HAP-1 (cell line): ENCODE results near the gene CDH8.
"Not testable (repeated sequence)": the region's sequence is repeated elsewhere in the genome, so short reads cannot be mapped to it uniquely, and the experiment has no call there.

ENCODE experiments used
- DNase-seq, 2 experiments: peaks; one replicate each; pipeline ENCODE4 v3.0.0-alpha.2; 2016 to 2020; ENCODE audit warnings: low spot score in 2 of 2
- H3K27me3 ChIP-seq: fragments of 250-450 bp; sonication (Bioruptor Pico); 2 replicates; pipeline ENCODE4 v1.5.1; 2020; ENCODE audit warnings: low read depth, mild to moderate bottlenecking, moderate library complexity
- H3K36me3 ChIP-seq: fragments of 250-450 bp; sonication (Bioruptor Pico); replicated peaks from 2 replicates; pipeline ENCODE4 v1.5.1; 2020; ENCODE audit warnings: mild to moderate bottlenecking
- H3K4me1 ChIP-seq: fragments of 250-450 bp; sonication (Bioruptor Pico); 2 replicates; pipeline ENCODE4 v1.5.1; 2020; ENCODE audit warnings: mild to moderate bottlenecking
- H3K4me3 ChIP-seq: fragments of 250-450 bp; sonication (Bioruptor Pico); 2 replicates; pipeline ENCODE4 v1.5.1; 2020; ENCODE audit warnings: mild to moderate bottlenecking, moderate library complexity
- H3K9me3 ChIP-seq: fragments of 250-450 bp; sonication (Bioruptor Pico); 2 replicates; pipeline ENCODE4 v1.5.1; 2020; ENCODE audit warnings: mild to moderate bottlenecking, moderate library complexity
- in situ Hi-C: fragments of 300-500 bp; cut with MboI; formaldehyde crosslinking; loops from 3 replicates; pipeline ENCODE4 v1.14.3; 2020; ENCODE audit warnings: low sequenced_read_pairs, inconsistent platforms, mixed read lengths

The CDH8 gene

GRCh38 chr16:61798741-61799140 lies 237.5 kb downstream of the CDH8 start:
- H3K36me3 ChIP-seq = no peaks in the 10 kb centered on the region
- H3K9me3 ChIP-seq = no peaks in the 10 kb centered on the region
- 0 out of 2 replicates have a peak, but pooled peaks cover 4% of the 10 kb centered on the region for H3K27me3 ChIP-seq
- DNase-seq = no peak
- H3K4me3 ChIP-seq = no peak overlapping the region
- H3K4me1 ChIP-seq = no peaks in the 10 kb centered on the region
- in situ Hi-C loops = no loop called here

GRCh38 chr16:61797961-61798507 lies 238.2 kb downstream of the CDH8 start:
- DNase-seq = no peak
- Histone ChIP-seq H3K27me3 (0 out of 2 replicates have a peak, but pooled peaks cover 4% of the 10 kb centered on the region), H3K9me3 (no peaks in the 10 kb centered on the region), H3K36me3 (no peaks in the 10 kb centered on the region), H3K4me1 (no peaks in the 10 kb centered on the region), H3K4me3 (no peak overlapping the region)
- in situ Hi-C loops = no loop called here

- Histone ChIP-seq H3K36me3 (no peaks in the 10 kb centered on the region), H3K4me3 (no peak overlapping the region), H3K4me1 (no peaks in the 10 kb centered on the region), H3K27me3 (0 out of 2 replicates have a peak, but pooled peaks cover 4% of the 10 kb centered on the region), H3K9me3 (no peaks in the 10 kb centered on the region)
- in situ Hi-C loops = no loop called here
- DNase-seq = no peak
These were observed 238.9 kb downstream of the CDH8 start for GRCh38 chr16:61797296-61797795.

GRCh38 chr16:61792194-61792909 lies 243.9 kb downstream of the CDH8 start:
- DNase-seq = no peak
- Histone ChIP-seq H3K4me1 (no peaks in the 10 kb centered on the region), H3K4me3 (no peak overlapping the region), H3K27me3 (0 out of 2 replicates have a peak, but pooled peaks cover 4% of the 10 kb centered on the region), H3K36me3 (no peaks in the 10 kb centered on the region), H3K9me3 (no peaks in the 10 kb centered on the region)
- in situ Hi-C loops = no loop called here

- H3K4me3 ChIP-seq = no peak overlapping the region
These were observed 244.8 kb downstream of the CDH8 start for GRCh38 chr16:61791464-61791863.

GRCh38 chr16:61781855-61782254 lies 254.4 kb downstream of the CDH8 start:
- H3K4me3 ChIP-seq, H3K36me3 ChIP-seq, DNase-seq, H3K9me3 ChIP-seq, H3K4me1 ChIP-seq, in situ Hi-C loops, H3K27me3 ChIP-seq: not testable (repeated sequence)

More at GRCh38 chr16:61791464-61791863, 244.8 kb downstream of the CDH8 start:
- no peak for DNase-seq
- no peaks in the 10 kb centered on the region for H3K4me1 ChIP-seq
- in situ Hi-C loops = no loop called here
- H3K27me3 ChIP-seq = 0 out of 2 replicates have a peak, but pooled peaks cover 4% of the 10 kb centered on the region
- no peaks in the 10 kb centered on the region for H3K36me3 ChIP-seq
- H3K9me3 ChIP-seq = no peaks in the 10 kb centered on the region

GRCh38 chr16:61780161-61780560 lies 256.1 kb downstream of the CDH8 start:
- in situ Hi-C loops = no loop called here
- Histone ChIP-seq H3K4me1 (no peaks in the 10 kb centered on the region), H3K9me3 (no peaks in the 10 kb centered on the region), H3K27me3 (no peaks in the 10 kb centered on the region), H3K4me3 (no peak overlapping the region), H3K36me3 (no peaks in the 10 kb centered on the region)
- DNase-seq = no peak

- no peak overlapping the region for H3K4me3 ChIP-seq
- H3K4me1 ChIP-seq = no peaks in the 10 kb centered on the region
- no peaks in the 10 kb centered on the region for H3K9me3 ChIP-seq
- in situ Hi-C loops = no loop called here
- H3K36me3 ChIP-seq = no peaks in the 10 kb centered on the region
- no peaks in the 10 kb centered on the region for H3K27me3 ChIP-seq
- no peak for DNase-seq
These were observed 265.9 kb downstream of the CDH8 start for GRCh38 chr16:61770301-61770700.

- H3K4me1 ChIP-seq = no peaks in the 10 kb centered on the region
- H3K9me3 ChIP-seq = no peaks in the 10 kb centered on the region
- no peak for DNase-seq
- H3K36me3 ChIP-seq = no peaks in the 10 kb centered on the region
- in situ Hi-C loops = no loop called here
- H3K27me3 ChIP-seq = no peaks in the 10 kb centered on the region
- H3K4me3 ChIP-seq = no peak overlapping the region
These were observed 272.2 kb downstream of the CDH8 start for GRCh38 chr16:61763991-61764390.

- in situ Hi-C loops = no loop called here
- no peaks in the 10 kb centered on the region for H3K4me1 ChIP-seq
- H3K4me3 ChIP-seq = no peak overlapping the region
- H3K36me3 ChIP-seq = no peaks in the 10 kb centered on the region
- DNase-seq = no peak
- no peaks in the 10 kb centered on the region for H3K9me3 ChIP-seq
- H3K27me3 ChIP-seq = no peaks in the 10 kb centered on the region
These were observed 273.2 kb downstream of the CDH8 start for GRCh38 chr16:61763013-61763412.

- in situ Hi-C loops = no loop called here
- Histone ChIP-seq H3K27me3 (peaks cover 5% of the 10 kb centered on the region; the same call in 1 of the 2 replicates), H3K36me3 (no peaks in the 10 kb centered on the region), H3K9me3 (no peaks in the 10 kb centered on the region), H3K4me3 (no peak overlapping the region), H3K4me1 (no peaks in the 10 kb centered on the region)
- no peak for DNase-seq
These were observed 305.2 kb downstream of the CDH8 start for GRCh38 chr16:61730997-61731396.

GRCh38 chr16:61726701-61727100 lies 309.5 kb downstream of the CDH8 start:
- in situ Hi-C loops = no loop called here
- no peaks in the 10 kb centered on the region for H3K36me3 ChIP-seq
- H3K4me3 ChIP-seq = no peak overlapping the region
- no peak for DNase-seq
- no peaks in the 10 kb centered on the region for H3K9me3 ChIP-seq
- H3K4me1 ChIP-seq = no peaks in the 10 kb centered on the region
- peaks cover 5% of the 10 kb centered on the region; the same call in 1 of the 2 replicates for H3K27me3 ChIP-seq

GRCh38 chr16:61726125-61726524 lies 310.1 kb downstream of the CDH8 start:
- in situ Hi-C loops = no loop called here
- Histone ChIP-seq H3K4me1 (no peaks in the 10 kb centered on the region), H3K36me3 (no peaks in the 10 kb centered on the region), H3K27me3 (peaks cover 5% of the 10 kb centered on the region; the same call in 1 of the 2 replicates), H3K9me3 (no peaks in the 10 kb centered on the region), H3K4me3 (no peak overlapping the region)
- no peak for DNase-seq

- Histone ChIP-seq H3K4me1 (no peaks in the 10 kb centered on the region), H3K9me3 (no peaks in the 10 kb centered on the region), H3K27me3 (no peaks in the 10 kb centered on the region), H3K4me3 (no peak overlapping the region), H3K36me3 (no peaks in the 10 kb centered on the region)
- DNase-seq = no peak
- in situ Hi-C loops = no loop called here
These were observed 314.7 kb downstream of the CDH8 start for GRCh38 chr16:61721544-61721943.
